Left hindlimb (tissue), 1 donor: ENCODE data around the gene CDH4.

Experiments used
- DNase-seq: peaks from one replicate; pipeline ENCODE4 v3.0.0-alpha.2; 2018

Gene CDH4

DNA sequence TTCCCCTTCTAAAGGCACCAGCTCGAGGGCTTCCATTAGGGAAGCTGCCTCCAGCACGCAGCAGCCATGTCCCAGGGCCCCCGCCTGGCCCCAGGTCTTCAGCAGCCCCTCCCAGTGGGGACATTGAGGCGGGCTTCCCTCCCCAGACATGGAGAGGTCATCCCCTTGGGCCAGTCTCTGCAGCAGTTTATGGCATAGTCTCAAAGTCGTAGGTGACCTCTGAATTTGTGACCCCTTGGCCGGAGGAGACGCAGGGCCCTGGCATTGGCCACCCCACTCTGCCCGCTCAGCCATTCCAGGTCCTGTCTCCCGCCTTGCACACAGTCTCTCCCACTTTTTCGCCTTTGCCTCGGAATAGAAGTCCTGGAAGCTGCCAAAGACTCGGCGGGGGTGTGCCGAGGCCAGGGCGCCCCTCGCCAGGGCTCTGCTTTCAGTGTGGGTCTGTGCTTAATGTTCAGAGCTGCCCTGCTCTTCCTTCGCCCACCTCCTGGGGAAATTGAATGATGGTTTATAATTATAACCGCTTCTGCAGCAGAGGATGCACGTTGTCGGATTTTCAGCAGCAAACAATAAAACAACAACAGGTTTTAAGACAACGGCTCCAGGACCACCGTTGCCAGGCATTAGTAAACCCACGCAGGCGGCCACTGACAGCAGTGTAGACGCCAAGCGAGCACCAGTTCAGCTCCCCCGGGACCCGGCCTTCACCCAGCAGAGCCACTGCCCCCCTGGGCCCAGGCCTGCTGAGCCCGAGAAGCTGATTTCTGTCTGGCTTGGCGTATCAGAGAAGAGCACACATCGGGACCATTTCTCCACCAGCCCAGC lies 626.6 kb downstream of the CDH4 start:
- DNase-seq, result no peak

DNA sequence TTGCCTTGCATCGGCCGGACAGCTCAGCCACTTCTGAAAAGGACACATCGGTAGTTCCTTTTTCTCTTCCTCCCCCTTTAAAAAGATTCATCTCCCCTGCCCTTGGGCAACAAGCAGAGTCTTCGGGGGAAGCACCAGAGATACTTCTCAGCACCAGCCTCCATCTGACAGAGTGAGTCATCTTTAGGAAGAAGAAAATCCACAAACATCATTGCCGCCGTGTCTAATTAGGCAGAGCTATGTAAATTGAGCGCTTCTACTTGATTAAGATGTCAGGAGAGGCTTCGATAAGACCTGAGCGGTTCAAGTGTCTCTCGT lies 627.2 kb downstream of the CDH4 start:
- DNase-seq, result no peak

DNA sequence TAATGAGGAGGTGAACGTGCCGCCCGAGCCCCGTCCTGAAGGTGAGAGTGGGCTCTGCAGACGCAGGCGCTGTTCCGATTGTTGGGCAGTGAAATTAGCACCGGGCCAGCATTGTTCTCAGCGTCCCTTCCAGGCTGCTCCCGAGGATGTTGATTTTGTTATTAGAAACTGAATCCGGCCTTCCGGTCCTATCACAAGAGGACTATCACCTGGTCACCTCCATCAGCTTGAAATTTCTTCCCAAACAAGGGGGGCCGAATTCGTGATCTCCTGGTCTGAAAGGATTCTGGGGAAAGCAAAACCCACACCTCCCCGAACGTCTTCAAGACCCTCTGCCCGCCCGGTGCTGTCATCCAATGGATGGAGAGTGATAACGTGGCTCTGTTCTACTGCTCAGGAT lies 627.6 kb downstream of the CDH4 start:
- DNase-seq, result no peak

DNA sequence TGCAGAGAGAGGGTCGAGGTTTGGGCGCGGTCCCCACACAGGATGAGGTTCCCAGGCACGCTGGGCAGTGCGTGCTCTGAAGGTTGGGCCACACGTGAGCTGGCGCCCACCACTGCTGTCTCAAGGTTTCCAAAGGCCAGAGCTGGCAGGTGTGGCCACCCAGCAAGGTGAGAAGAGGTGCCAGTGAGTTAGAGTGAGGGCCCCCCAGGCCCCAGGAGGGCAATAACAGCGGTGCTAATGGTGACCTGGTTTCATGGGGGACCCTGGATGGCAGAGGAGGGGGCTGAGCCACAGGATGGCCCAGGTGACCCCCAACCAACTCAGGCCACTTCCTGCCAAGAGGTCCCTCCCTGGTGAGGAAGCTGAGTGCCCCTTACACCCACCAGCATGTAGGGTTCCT lies 628.6 kb downstream of the CDH4 start:
- DNase-seq, result no peak

DNA sequence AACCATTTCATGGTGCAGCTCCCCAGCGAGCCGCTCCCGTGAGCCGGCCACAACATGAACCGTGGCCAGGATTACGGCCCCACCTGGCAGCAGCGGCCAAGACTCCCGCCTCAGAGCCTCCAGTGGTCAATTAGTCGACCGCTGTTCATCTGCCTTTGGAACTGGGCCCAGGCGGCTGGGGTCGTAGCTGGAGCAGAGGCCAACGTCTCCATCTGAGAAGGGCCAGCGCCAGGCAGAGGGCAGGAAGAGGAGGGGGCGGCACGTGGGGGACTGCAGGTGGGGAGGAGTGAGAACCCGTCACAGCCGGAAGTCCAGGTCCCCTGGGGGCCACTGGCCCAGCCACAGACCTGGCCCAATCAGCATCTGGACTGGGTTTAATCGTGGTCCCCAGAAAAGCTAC lies 629.4 kb downstream of the CDH4 start:
- DNase-seq, result no peak

DNA sequence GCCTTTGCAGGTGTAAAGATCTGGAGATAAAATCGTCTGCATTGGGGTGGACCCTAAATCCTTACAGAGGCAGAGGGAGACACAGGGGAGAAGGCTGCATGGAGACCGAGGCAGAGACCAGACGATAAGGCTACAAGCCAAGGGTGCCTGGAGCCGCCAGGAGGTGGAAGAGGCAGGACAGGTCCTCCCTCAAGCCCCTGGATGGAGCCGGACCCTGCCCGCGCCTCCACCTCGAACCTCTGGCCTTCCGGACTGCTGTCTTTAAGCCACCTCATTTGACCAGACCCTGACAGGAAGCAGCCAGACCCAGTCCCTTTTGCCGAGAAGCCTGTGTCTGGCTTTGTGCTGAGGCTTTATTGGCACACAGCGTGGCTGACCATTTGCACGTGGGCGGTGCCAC lies 629.8 kb downstream of the CDH4 start:
- no peak for DNase-seq

DNA sequence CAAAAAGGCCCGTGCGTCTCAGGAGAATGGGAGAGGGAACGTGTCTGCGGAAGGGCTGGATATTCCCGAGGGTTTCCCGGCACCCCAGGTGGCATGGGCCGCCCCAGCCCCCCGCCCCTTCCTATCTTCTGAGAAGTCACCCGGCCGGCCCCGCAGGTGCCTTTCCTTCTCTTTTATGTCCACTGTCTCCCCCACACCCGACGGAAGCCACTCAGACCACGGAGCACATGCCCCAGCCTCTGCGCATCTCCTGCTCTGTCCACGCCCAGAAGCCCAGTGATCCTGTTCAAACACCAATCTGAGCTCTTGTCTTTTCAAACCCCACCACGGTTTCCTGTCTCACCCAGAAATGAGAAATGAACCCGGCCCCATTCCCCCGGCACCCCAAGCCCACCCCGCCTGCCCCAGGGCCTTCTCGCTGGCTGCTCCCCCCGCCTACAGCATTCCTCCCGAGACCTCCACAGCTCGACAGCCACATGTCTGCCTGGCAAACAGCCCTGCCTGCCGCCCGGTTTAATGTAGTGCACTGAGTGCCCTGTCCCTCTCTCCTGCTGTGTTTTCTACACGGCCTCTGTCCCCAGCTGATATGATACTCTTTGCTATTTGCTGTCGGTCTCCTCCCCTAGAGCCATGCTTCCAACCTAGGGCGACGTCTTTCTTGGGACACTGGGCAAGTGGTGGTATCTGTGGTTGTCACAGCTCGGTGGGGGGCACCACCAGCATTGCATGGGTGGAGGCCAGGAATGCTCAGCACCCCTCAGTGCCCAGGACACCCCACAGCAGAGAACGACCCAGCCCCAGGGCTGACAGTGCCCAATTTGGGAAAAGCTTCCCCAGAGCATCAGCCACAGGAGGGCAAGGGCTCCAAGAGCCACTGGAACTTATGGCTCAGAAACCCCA lies 630.9 kb downstream of the CDH4 start:
- DNase-seq, result no peak

DNA sequence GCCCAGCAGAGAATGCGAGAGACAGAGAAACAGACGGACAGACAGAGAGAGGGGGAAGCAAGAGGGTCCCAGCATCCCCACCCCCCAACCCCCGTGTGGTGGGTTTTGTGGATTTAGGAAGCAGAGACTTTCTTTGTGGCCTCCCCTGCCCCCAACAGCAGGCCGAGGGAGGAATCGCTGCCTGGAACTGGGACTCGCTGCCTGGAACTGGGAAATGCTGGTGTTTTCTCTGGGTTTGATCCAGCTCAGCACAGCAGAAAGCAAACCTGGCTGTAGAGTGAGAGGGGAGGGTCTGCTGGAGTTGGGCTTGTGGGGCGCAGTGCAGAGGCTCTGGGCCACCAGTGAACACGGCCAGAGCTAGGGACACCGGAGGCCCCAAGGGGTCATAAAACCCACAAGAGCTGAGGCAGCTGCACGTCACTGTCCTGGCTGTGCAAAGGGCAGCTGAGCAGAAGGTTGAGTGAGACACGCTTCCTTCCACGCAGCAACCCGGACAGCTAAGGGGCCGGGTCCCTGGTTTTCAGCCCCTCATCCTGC lies 631.9 kb downstream of the CDH4 start:
- DNase-seq, result no peak

DNA sequence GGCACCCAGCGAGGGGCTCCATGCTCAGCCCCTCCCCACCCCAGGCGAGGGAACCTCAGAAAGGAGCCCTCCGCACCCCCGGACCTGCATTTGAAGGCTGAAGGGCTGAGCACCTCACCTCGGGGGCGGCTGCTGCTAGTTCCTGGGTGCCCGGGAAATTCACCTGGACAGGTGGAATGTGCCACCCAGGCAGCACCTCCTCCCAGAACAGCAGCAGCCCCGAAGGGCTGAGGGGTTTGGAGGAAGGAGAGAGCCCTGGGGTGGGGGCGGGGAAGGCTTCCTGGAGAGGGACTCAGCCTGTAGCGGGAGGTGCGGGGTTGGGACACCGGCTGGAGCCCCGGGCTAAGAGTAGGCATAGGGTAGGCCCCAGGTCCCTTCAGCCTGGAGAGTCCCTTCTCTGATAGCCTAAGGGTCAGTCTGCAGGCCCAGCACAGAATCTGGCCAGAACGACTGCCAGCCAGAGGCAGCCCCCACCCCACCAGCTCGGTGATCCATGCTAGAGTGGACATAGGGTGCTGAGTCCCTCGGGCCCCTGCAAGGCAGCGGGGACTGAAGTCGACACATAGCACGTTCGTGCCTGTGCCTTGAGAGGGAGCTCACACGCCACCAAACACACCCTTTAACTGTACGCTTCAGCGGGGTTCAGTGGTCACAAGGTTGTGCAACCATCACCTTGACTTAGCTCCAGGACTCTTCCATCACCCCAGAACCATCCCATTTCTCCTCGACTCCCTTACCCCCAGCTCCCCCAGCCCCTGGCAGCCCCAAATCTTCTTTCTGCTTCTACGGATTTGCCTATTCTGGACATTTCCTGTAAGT lies 632.7 kb downstream of the CDH4 start:
- no peak for DNase-seq

DNA sequence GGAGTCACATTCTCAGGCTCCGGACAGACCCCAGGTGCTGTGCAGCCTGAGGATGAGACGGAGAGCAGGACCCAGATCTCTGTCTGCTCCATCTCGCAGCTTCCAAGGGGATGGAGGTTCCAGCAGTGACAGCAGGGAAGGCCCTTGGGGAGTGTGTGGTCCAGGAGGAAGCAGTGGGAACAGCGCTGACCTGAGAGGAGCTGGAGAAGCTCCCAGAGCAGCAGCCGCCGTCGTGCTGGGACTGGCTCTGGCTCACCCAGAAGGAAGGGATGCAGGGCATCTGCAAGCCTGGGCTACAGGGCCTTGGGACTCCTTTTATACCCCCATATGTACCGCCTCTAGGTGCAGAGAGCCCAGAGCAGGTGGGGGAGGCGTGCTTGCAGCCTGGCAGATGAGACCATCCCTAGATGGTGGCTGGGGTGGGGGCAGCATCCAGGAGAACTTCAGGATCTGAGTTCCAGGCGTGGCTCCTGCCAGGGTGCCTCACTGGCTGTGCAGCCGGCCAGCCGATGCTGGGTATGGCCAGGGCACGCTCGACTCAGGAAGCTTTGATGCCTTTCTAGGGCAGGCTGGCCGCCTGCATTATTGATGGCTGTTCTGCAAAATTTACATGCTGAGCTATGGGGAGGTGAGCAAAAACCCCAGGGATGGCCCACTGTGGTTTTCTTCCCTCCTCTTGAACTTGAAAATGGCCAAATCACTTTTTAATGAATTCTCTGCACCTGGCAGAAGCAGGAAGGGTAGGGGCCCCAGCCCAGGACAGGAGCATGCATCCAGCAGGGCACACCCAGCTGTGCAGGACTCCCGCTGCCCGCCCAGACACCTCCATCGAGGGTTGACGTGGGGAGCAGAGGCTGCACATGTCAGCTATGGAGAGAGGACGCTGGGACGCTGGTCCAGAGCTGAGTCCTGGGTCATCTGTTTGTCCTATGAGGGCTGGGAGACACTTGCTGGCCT lies 634.0 kb downstream of the CDH4 start:
- DNase-seq, result no peak

DNA sequence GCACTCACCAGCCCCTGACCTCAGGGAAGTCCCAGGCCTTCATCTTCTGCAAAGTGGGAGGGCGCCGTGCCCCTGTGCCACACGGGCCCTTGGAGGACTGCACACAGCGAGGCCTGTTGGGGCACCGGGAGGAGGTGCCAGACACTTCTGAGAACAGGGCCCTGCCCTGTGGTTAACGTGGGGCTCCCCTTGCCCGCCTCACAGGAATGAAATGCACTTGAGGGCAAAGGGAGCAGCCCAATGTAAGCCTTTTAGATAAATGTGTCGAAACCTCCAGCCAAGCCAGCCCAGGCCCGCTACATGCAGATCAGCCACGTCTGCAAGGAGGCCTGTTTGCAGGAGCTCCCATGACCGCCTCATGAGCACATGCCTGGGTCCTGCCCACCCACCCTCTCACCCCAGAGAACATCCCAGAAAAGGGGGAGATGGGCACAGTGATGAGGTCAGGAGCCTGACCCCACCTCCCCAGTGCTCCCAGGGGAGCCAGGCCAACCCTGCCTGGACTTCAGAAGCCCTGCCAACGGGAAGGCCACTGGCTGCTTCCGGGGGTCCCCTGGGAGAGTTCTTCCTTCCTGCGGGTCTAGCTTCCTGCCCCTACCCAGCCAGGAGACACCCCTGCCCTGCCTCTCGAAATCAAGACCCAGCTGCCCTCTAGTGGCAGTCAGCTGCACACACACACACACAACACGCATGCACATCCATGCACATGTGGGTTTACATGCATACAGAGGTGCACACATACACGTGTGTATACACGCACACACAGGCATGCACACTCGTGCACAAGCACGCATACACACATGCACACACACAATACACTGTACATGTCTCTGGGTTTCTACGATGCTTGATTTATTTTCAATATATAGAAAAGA lies 634.9 kb downstream of the CDH4 start:
- peak; percentile 50 for DNase-seq

DNA sequence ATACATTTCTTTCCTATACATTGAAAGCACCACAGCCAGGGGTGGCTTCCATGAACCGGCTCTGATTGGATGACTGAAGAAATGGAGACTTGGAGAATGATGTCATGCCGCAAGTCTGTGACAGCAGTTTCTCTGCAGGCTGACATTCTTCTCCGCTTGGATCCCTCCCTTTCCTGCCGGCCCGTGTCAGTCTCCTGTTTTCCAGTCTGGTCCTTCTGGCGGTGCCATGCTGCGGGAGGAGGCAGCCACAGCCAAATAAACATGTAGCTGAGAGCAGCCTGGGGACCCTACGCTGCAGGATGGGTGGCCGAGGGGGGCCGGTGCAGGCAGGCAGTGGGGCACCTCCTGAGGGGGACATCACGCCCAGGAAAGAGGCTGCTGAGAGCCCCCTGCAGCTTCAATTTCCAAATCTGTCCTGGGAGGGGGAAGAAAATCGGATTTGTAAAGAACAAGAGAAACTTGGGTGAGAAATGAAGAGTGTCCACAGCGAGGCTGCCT lies 635.6 kb downstream of the CDH4 start:
- peak; percentile 17 for DNase-seq

DNA sequence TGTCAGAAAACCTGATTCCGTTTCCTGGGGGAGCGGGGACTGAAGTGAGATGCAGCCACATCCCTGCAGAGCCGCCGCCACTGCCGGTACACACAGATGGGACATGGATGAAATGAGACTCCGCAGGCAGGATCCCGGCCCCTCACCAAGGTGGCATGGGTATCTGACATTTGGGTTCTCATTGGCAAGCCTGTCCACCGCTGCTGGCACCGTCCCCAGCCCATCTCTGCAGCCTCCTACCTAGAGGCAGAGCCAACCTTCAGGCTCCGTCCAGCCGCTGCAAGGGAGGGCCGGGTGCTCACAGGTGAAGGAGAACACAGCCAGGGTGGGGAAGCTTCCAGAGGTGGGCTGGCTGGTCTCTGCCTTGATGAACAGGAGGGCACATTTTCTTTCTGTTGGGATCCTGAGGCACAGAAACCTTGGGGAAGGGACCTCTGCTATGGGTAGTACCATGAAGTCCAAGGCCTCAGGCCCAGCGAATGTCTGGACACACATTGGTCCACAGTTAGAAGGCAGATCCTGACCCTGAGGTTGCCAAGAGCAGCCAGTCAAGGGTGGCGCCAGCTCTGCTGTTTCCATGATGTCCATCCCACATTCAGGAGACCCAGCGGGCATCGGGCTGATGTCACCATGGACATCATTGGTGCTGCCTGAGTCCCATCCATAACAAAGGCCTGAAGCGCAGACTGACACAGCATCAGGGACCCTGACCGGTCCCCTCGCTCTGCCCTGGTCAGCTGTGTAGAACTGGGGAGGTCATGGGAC lies 636.2 kb downstream of the CDH4 start:
- peak; percentile 3 for DNase-seq

DNA sequence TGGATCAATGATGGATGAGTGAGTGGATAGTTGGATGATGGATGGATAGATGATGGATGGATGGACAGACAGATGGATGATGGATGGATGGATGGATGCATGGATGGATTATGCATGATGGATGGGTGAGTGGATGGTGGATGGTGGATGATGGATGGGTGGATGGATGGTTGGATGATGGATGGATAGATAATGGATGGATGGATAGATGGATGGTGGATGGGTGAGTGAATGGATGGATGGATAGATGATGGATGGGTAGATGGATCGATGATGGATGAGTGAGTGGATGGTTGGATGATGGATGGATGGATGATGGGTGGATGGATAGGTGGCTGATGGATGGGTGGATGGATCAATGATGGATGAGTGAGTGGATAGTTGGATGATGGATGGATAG lies 637.6 kb downstream of the CDH4 start:
- no peak for DNase-seq

DNA sequence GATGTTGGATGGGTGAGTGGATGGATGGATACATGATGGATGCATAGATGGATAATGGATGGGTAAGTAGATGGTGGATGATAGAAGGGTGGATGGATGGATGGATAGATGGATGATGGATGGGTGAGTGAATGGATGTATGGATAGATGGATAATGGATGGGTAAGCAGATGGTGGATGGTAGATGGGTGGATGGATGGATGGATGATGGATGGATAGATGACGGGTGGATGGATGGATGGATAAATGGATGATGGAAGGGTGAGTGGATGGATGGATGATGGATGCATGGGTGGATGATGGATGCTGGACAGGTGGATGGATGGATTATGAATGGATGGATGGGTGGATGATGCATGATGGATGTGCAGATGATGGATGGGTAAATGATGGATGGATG lies 638.1 kb downstream of the CDH4 start:
- DNase-seq, result no peak

DNA sequence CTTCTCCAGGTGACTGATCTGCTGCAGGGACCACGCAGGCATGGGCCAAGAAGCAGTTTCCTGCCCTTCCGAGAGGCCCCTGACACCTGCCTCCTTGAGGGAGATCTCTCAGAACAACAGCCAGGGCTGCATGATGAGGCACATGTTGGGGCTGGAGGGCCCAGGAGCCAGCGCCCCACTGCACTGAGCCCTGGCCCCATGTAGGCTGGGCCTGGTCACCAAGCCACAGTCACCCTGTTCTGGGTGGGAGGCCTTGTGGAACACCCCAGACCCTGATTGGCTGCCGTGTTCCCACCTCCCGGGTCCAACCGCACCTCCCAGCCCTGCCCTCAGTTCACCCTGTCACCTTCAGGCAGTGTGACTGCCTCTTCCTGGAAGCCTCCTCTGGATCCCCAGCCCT lies 639.4 kb downstream of the CDH4 start:
- no peak for DNase-seq

DNA sequence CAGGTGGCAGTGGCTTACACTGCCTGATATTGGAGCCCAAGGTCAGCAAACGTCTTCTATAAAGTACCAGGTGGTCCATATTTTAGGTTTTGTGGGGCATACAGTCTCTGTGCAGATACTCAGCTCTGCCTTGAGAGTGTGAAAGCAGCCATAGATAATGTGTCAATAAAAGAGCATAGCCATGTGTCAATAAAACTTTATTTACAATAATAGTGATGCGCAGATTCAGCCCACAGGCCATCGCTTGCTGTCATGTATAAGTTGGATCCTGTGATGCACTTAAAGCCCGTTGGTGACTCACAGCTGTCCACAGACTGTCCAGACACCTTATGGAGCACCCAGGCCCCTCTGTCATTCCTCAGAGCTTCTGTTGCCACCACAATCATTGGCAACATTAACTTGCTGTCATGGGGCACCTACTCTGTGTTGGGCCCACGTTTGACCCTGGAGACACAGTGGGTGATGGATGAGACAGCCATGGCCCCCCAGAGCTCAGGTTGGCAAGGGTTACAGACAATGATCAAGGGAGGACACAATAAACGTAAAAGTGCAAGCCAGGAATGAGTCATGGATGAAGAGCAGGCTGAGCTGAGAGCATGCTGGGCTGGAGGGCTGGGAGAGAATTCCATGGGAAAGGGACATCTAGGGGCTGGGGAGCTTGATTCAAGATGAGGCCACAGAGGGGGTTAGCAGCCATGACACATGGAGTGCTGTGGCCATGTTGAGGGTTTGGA lies 640.0 kb downstream of the CDH4 start:
- DNase-seq, result no peak

DNA sequence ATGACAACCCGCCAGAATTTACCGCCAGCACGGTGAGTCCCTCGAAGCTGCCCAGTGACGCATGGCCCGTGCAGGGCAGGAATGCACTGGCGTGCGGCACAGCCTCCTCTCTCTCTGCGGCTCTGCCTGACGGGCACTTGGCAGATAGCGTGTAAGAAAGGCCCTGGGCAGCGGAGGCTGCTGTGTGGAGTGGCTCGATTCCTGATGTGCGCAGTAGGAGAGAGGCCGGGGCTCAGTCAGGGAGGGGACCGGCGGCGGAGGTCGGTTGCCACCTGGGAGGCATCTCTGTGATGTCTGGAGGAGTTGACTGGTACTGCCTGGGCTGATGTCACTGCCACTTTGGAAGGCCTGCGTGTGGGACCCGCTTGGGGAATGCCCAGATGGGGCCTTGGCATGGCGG lies 643.0 kb downstream of the CDH4 start:
- DNase-seq, result no peak

DNA sequence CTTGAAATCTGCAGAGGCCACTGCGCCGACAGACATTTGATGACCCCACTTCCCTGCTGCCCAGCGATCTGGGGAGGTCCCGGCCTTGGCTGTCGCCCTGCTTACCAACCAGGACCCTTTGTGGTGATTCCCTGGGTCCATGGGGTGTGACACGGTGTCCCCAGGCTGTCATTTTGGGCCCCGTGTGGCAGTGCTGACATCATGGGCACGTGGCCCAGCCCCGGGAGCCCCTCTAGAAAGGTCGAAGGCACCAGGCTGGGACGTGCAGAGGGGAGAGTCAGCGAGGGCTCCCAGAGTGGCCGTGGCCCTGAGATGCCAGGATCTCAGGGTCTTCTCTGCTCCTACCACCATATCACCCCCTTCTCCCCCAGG lies 643.6 kb downstream of the CDH4 start:
- DNase-seq, result no peak
